HG03342 (cell line): ENCODE data around the gene PIAS3.

ENCODE experiments used
- ATAC-seq: cut with Tn5 transposase; IDR thresholded peaks from one replicate; pipeline ENCODE4 v1.9.1; 2021; ENCODE audit warnings: mild to moderate bottlenecking, moderate library complexity; ENCODE audit not compliant: unreplicated experiment

The PIAS3 gene

GRCh38 chr1:145858901-145859490, at the start of gene PIAS3:
Gene PIAS3, minus strand, starts transcription at chr1:145859081. Its CDS starts 91 bp downstream, at chr1:145858990.
- peak; percentile 85 for ATAC-seq

- no peak for ATAC-seq
Measured at GRCh38 chr1:145908653-145909052, 49.8 kb upstream of the PIAS3 start.

GRCh38 chr1:145906954-145907753, 48.3 kb upstream of the PIAS3 start:
- ATAC-seq: no peak

- ATAC-seq: no peak
Measured at GRCh38 chr1:145901312-145902021, 42.6 kb upstream of the PIAS3 start.

GRCh38 chr1:145898756-145899155, 39.9 kb upstream of the PIAS3 start:
- ATAC-seq: no peak

- ATAC-seq: no peak
Measured at GRCh38 chr1:145897969-145898368, 39.1 kb upstream of the PIAS3 start.

GRCh38 chr1:145895471-145895870, 36.6 kb upstream of the PIAS3 start:
- no peak for ATAC-seq

GRCh38 chr1:145893306-145894055, 34.6 kb upstream of the PIAS3 start:
- ATAC-seq: no peak

- ATAC-seq: no peak
Measured at GRCh38 chr1:145892486-145893087, 33.7 kb upstream of the PIAS3 start.

GRCh38 chr1:145891587-145892485, 33.0 kb upstream of the PIAS3 start:
- no peak for ATAC-seq

GRCh38 chr1:145891143-145891542, 32.3 kb upstream of the PIAS3 start:
- ATAC-seq: no peak

GRCh38 chr1:145889722-145890121, 30.8 kb upstream of the PIAS3 start:
- no peak for ATAC-seq

- ATAC-seq: no peak
Measured at GRCh38 chr1:145887631-145888030, 28.8 kb upstream of the PIAS3 start.

- ATAC-seq: no peak
Measured at GRCh38 chr1:145886816-145887215, 27.9 kb upstream of the PIAS3 start.

GRCh38 chr1:145886390-145886789, 27.5 kb upstream of the PIAS3 start:
- no peak for ATAC-seq

- peak; percentile 99 for ATAC-seq
Measured at GRCh38 chr1:145885738-145886287, 26.9 kb upstream of the PIAS3 start, which contains the start of gene ANKRD35. Gene ANKRD35, minus strand, starts transcription at chr1:145885866. Its CDS starts 108 bp downstream, at chr1:145885758.

GRCh38 chr1:145884675-145885074, 25.8 kb upstream of the PIAS3 start:
- ATAC-seq: no peak

GRCh38 chr1:145879775-145880174, 20.9 kb upstream of the PIAS3 start:
- ATAC-seq: no peak

- ATAC-seq: no peak
Measured at GRCh38 chr1:145878724-145879123, 19.8 kb upstream of the PIAS3 start.
